Measurements from ENCODE around the gene SCAP.

SCAP gene

GRCh38 chr3:47414666-47415587 lies 60.8 kb downstream of the SCAP start:
- DNase-seq = peak in 19 of 56 donors; percentile 11 to 69 (median 33)

- no peak for DNase-seq
These were observed 61.6 kb downstream of the SCAP start for GRCh38 chr3:47414161-47414564.

GRCh38 chr3:47413751-47414150 lies 62.0 kb downstream of the SCAP start:
- peak in 50 of 56 donors; percentile 18 to 81 (median 52) for DNase-seq

- DNase-seq = no peak
These were observed 62.8 kb downstream of the SCAP start for GRCh38 chr3:47412842-47413520.

GRCh38 chr3:47412453-47412756 lies 63.3 kb downstream of the SCAP start:
- DNase-seq = no peak

- no peak for DNase-seq
These were observed 63.9 kb downstream of the SCAP start for GRCh38 chr3:47411696-47412452.

GRCh38 chr3:47410801-47411646 lies 64.7 kb downstream of the SCAP start:
- DNase-seq = no peak

- no peak for DNase-seq
These were observed 65.4 kb downstream of the SCAP start for GRCh38 chr3:47410417-47410720.

GRCh38 chr3:47409688-47410416 lies 65.9 kb downstream of the SCAP start:
- DNase-seq = no peak

GRCh38 chr3:47409284-47409683 lies 66.5 kb downstream of the SCAP start:
- no peak for DNase-seq

- no peak for DNase-seq
These were observed 66.9 kb downstream of the SCAP start for GRCh38 chr3:47408839-47409229.

GRCh38 chr3:47407896-47408838 lies 67.6 kb downstream of the SCAP start:
- no peak for DNase-seq

- no peak for DNase-seq
These were observed 68.5 kb downstream of the SCAP start for GRCh38 chr3:47407237-47407636.

- no peak for DNase-seq
These were observed 69.0 kb downstream of the SCAP start for GRCh38 chr3:47406762-47407149.

- DNase-seq = no peak
These were observed 69.7 kb downstream of the SCAP start for GRCh38 chr3:47405820-47406761.

GRCh38 chr3:47404955-47405790 lies 70.6 kb downstream of the SCAP start:
- peak in 51 of 56 donors; percentile 14 to 83 (median 61) for DNase-seq

- no peak for DNase-seq
These were observed 71.3 kb downstream of the SCAP start for GRCh38 chr3:47404431-47404876.
